Measurements from ENCODE around the gene ITPR1.

DNA sequence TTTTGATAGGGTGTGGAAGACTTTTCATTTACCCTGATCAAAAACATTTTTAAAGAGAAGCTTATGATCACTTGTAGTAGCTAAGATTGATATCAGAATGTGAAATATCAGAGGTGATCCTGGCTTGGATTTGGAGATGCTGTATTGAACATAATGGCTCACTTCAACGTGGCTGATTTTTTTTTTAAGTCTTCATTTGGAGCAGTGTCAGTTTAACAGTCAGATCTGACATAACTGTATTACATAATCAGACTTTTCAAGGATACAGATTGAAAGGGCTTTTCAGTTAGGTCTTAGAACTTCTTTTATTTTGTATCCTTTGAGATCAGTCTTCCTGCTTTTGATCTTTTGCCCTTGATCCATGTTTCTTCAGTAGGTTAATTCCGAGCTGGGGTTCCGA lies 98.5 kb downstream of the ITPR1 start:
- TF ChIP-seq, protein P1, sequence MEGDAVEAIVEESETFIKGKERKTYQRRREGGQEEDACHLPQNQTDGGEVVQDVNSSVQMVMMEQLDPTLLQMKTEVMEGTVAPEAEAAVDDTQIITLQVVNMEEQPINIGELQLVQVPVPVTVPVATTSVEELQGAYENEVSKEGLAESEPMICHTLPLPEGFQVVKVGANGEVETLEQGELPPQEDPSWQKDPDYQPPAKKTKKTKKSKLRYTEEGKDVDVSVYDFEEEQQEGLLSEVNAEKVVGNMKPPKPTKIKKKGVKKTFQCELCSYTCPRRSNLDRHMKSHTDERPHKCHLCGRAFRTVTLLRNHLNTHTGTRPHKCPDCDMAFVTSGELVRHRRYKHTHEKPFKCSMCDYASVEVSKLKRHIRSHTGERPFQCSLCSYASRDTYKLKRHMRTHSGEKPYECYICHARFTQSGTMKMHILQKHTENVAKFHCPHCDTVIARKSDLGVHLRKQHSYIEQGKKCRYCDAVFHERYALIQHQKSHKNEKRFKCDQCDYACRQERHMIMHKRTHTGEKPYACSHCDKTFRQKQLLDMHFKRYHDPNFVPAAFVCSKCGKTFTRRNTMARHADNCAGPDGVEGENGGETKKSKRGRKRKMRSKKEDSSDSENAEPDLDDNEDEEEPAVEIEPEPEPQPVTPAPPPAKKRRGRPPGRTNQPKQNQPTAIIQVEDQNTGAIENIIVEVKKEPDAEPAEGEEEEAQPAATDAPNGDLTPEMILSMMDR (IDR thresholded peaks at IDR 0.05), result no peak
- TF ChIP-seq POLR2A (IDR thresholded peaks at IDR 0.05), result no peak
